K562 (cell line): ENCODE measurements around the gene SART1. TPM values are rescaled to one million over a fixed set of nuclear protein-coding genes. Genes with fewer than 3 reads are reported as not detected.

Experiments used
- ATF1 ChIP-seq, 2 experiments: fragments of 450-650 bp in 1 of 2; IDR thresholded peaks; 2 replicates each; pipeline ENCODE4 v1.6.1; 2016; ENCODE audit warnings: missing compliant biosample characterization in 1 of 2, missing genetic modification characterization in 1 of 2
- BHLHE40 ChIP-seq: IDR thresholded peaks from 2 replicates; pipeline ENCODE4 v1.6.1; 2011; ENCODE audit warnings: low read length, improper control_type of control experiment
- CGGBP1 ChIP-seq: fragments of 250-450 bp; sonication (Bioruptor Pico); IDR thresholded peaks from 2 replicates; pipeline ENCODE4 v1.9.0; 2021; ENCODE audit warnings: mild to moderate bottlenecking
- E2F6 ChIP-seq, 2 experiments: IDR thresholded peaks; 2 replicates each; pipeline ENCODE4 v1.6.1; 2011; ENCODE audit warnings: borderline replicate concordance in 1 of 2, control low read depth in 1 of 2, low read depth in 1 of 2, low read length in 1 of 2, mild to moderate bottlenecking in 1 of 2, mixed read lengths in 1 of 2, moderate library complexity in 1 of 2; ENCODE audit not compliant: insufficient read depth in 1 of 2, insufficient read length in 1 of 2, poor library complexity in 1 of 2, severe bottlenecking in 1 of 2; ENCODE audit errors: extremely low read depth in 1 of 2
- ELF1 ChIP-seq: fragments of 200-800 bp; sonication (Bioruptor generic); IDR thresholded peaks from 2 replicates; pipeline ENCODE4 v1.6.1; 2016; ENCODE audit warnings: missing genetic modification characterization, missing compliant biosample characterization
- ELF2 ChIP-seq: fragments of 250-450 bp; sonication (Bioruptor Pico); IDR thresholded peaks from 2 replicates; pipeline ENCODE4 v1.5.0; 2021; ENCODE audit warnings: mild to moderate bottlenecking
- EP300 ChIP-seq: IDR thresholded peaks from 2 replicates; pipeline ENCODE4 v1.6.1; 2012; ENCODE audit warnings: low read length, improper control_type of control experiment
- ESRRA ChIP-seq: fragments of 450-650 bp; IDR thresholded peaks from 2 replicates; pipeline ENCODE4 v1.6.1; 2014; ENCODE audit warnings: low read depth, mild to moderate bottlenecking, moderate library complexity, borderline replicate concordance
- ETV6 ChIP-seq, 3 experiments: fragments of 150-350 bp in 1 of 3; sonication (generic) in 1 of 3; formaldehyde crosslinking in 1 of 3; IDR thresholded peaks; 2 replicates each; pipeline versions ENCODE4 v1.6.1 to v1.8.0; 2014 to 2022; ENCODE audit warnings: borderline replicate concordance in 2 of 3, low read depth in 2 of 3, antibody characterized with exemption in 1 of 3, low read length in 1 of 3, mild to moderate bottlenecking in 1 of 3, missing genetic modification reagents in 1 of 3
- GABPA ChIP-seq: fragments of 200-800 bp; sonication (Bioruptor generic); conservative IDR thresholded peaks from 2 replicates; pipeline ENCODE4 v1.6.1; 2016; ENCODE audit warnings: low read depth, missing genetic modification characterization, missing compliant biosample characterization
- JUN ChIP-seq, 2 experiments: sonication (generic) in 1 of 2; formaldehyde crosslinking in 1 of 2; IDR thresholded peaks; 2 replicates each; pipeline versions ENCODE4 v1.6.1 to v1.8.0; 2012 to 2022; ENCODE audit warnings: borderline replicate concordance in 2 of 2, mild to moderate bottlenecking in 2 of 2, improper control_type of control experiment in 1 of 2, low read depth in 1 of 2, low read length in 1 of 2, missing genetic modification reagents in 1 of 2
- KLF13 ChIP-seq: fragments of 450-650 bp; IDR thresholded peaks from 2 replicates; pipeline ENCODE4 v1.6.1; 2016; ENCODE audit warnings: missing genetic modification characterization, low read depth, mild to moderate bottlenecking, missing compliant biosample characterization, moderate library complexity, borderline replicate concordance
- MEF2A ChIP-seq: IDR thresholded peaks from 2 replicates; pipeline ENCODE4 v1.6.1; 2011; ENCODE audit warnings: low read depth, mild to moderate bottlenecking, low read length, moderate library complexity; ENCODE audit not compliant: control insufficient read depth
- PHF20 ChIP-seq: fragments of 450-650 bp; IDR thresholded peaks from 2 replicates; pipeline ENCODE4 v1.6.1; 2018; ENCODE audit not compliant: partially characterized antibody
- SP2 ChIP-seq: IDR thresholded peaks from 2 replicates; pipeline ENCODE4 v1.6.1; 2011; ENCODE audit warnings: mild to moderate bottlenecking, low read depth, low read length, moderate library complexity; ENCODE audit not compliant: poor library complexity, severe bottlenecking; ENCODE audit errors: extremely low read depth
- STAT5A ChIP-seq: IDR thresholded peaks from 2 replicates; pipeline ENCODE4 v1.6.1; 2012; ENCODE audit warnings: low read length, inconsistent platforms, borderline replicate concordance
- TBL1XR1 ChIP-seq, 2 experiments: IDR thresholded peaks; 2 replicates each; pipeline ENCODE4 v1.6.1; 2012; ENCODE audit warnings: improper control_type of control experiment in 2 of 2, low read length in 2 of 2, mild to moderate bottlenecking in 1 of 2
- ZNF766 ChIP-seq: fragments of 200-800 bp; sonication (Bioruptor generic); conservative IDR thresholded peaks from 2 replicates; pipeline ENCODE4 v1.6.1; 2016; ENCODE audit warnings: missing genetic modification characterization, missing compliant biosample characterization
- polyA plus RNA-seq, 8 experiments: library from polyadenylated mRNA; depleted of rRNA in 4 of 8; stranded (reverse) in 5 of 8; unstranded in 3 of 8; fragments of >200 nt; fragmentation: Nextera tagmentation in 2 of 8; fragmentation: Illumina TruSeq in 1 of 8; extraction: Ambion mirVana in 2 of 8; extraction: Trizol in 1 of 8; gene quantifications; 2 replicates each; pipeline versions ENCODE4 v1.2.1 to v1.2.3, GENCODE V29; 2011 to 2014; ENCODE audit warnings: inconsistent platforms in 1 of 8, missing spikeins in 1 of 8
- total RNA-seq, 7 experiments: library from RNA; depleted of rRNA in 6 of 7; stranded (reverse); fragments of >200 nt in 6 of 7; fragmentation: Illumina TruSeq in 2 of 7; extraction: Trizol in 2 of 7; gene quantifications; 2 replicates each; pipeline versions ENCODE4 v1.2.1 to v1.2.3, GENCODE V29; 2011 to 2021; ENCODE audit warnings: low replicate concordance in 1 of 7
- TF ChIP-seq, protein P1 (sequence below): fragments of 250-450 bp; sonication (Bioruptor Pico); IDR thresholded peaks from 2 replicates; pipeline ENCODE4 v1.4.0; 2020
- TF ChIP-seq, protein P2 (sequence below): sonication (generic); formaldehyde crosslinking; IDR thresholded peaks from 2 replicates; pipeline ENCODE4 v1.8.1; 2022; ENCODE audit warnings: missing genetic modification reagents
- TF ChIP-seq, protein P3 (sequence below), 2 experiments: fragments of 450-650 bp in 1 of 2; sonication (generic) in 1 of 2; formaldehyde crosslinking; conservative IDR thresholded peaks; 2 replicates each; pipeline versions ENCODE4 v1.4.0 to v1.8.1; 2020 to 2022; ENCODE audit warnings: mild to moderate bottlenecking in 1 of 2, missing genetic modification reagents in 1 of 2

SART1 gene
- total and polyA plus RNA-seq, 9 of the 15 experiments (the other 6 are each of a cell fraction or from before 2014, with no cell fraction given) = 4.8 to 84.1 (median 31.7) TPM

- TF ChIP-seq ATF1 (CRISPR knock-in tag; IDR thresholded peaks at IDR 0.05) (peak; percentile 73), ATF1 (tag; IDR thresholded peaks at IDR 0.05) (peak; percentile 69), SP2 (peak; percentile 39), E2F6 (IDR thresholded peaks at IDR 0.05; ENCODE audit: borderline replicate concordance in 1 of 2, extremely low read depth in 1 of 2, insufficient read depth in 1 of 2, insufficient read length in 1 of 2, low read depth in 1 of 2, low read length in 1 of 2, poor library complexity in 1 of 2, severe bottlenecking in 1 of 2) (peak; percentile 89 to 96), CGGBP1 (CRISPR knock-in tag) (peak; percentile 60; the same call in 1 of the 2 replicates), ETV6 (IDR thresholded peaks at IDR 0.05; ENCODE audit: borderline replicate concordance in 1 of 2, low read depth in 2 of 2, low read length in 1 of 2) (peak in 1 of 2 experiments; percentile 66; a peak in 2 of 4 replicates), ETV6 (CRISPR knock-in tag; IDR thresholded peaks at IDR 0.05; ENCODE audit: borderline replicate concordance) (no peak), ELF1 (tag) (0 out of 2 replicates have a peak, but pooled peaks have one; percentile 52), TBL1XR1 (IDR thresholded peaks at IDR 0.05; ENCODE audit: low read length in 2 of 2) (peak; percentile 54 to 70; a peak in 2 of 4 replicates), ELF2 (CRISPR knock-in tag) (0 out of 2 replicates have a peak, but pooled peaks have one; percentile 47), GABPA (tag) (peak; percentile 75), ESRRA (peak; percentile 88; the same call in 1 of the 2 replicates), MEF2A (peak; percentile 33; the same call in 1 of the 2 replicates), KLF13 (peak; percentile 87), BHLHE40 (peak; percentile 45; the same call in 1 of the 2 replicates), JUN (IDR thresholded peaks at IDR 0.05; ENCODE audit: borderline replicate concordance, low read depth, low read length) (peak; percentile 70; the same call in 1 of the 2 replicates), JUN (CRISPR knock-in tag; IDR thresholded peaks at IDR 0.05; ENCODE audit: borderline replicate concordance) (0 out of 2 replicates have a peak, but pooled peaks have one; percentile 7), EP300 (peak; percentile 59), STAT5A (peak; percentile 48; the same call in 1 of the 2 replicates), ZNF766 (CRISPR knock-in tag) (0 out of 2 replicates have a peak, but pooled peaks have one; percentile 60), PHF20 (peak; percentile 46)
- TF ChIP-seq, protein P1, sequence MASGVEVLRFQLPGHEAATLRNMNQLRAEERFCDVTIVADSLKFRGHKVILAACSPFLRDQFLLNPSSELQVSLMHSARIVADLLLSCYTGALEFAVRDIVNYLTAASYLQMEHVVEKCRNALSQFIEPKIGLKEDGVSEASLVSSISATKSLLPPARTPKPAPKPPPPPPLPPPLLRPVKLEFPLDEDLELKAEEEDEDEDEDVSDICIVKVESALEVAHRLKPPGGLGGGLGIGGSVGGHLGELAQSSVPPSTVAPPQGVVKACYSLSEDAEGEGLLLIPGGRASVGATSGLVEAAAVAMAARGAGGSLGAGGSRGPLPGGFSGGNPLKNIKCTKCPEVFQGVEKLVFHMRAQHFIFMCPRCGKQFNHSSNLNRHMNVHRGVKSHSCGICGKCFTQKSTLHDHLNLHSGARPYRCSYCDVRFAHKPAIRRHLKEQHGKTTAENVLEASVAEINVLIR = peak; percentile 69
- TF ChIP-seq, protein P2, sequence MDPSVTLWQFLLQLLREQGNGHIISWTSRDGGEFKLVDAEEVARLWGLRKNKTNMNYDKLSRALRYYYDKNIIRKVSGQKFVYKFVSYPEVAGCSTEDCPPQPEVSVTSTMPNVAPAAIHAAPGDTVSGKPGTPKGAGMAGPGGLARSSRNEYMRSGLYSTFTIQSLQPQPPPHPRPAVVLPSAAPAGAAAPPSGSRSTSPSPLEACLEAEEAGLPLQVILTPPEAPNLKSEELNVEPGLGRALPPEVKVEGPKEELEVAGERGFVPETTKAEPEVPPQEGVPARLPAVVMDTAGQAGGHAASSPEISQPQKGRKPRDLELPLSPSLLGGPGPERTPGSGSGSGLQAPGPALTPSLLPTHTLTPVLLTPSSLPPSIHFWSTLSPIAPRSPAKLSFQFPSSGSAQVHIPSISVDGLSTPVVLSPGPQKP = no peak
- TF ChIP-seq, protein P3, sequence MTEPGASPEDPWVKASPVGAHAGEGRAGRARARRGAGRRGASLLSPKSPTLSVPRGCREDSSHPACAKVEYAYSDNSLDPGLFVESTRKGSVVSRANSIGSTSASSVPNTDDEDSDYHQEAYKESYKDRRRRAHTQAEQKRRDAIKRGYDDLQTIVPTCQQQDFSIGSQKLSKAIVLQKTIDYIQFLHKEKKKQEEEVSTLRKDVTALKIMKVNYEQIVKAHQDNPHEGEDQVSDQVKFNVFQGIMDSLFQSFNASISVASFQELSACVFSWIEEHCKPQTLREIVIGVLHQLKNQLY (CRISPR knock-in tag; conservative IDR thresholded peaks at IDR 0.05) = peak in 1 of 2 experiments; percentile 64; a peak in 1 of 4 replicates
These were observed 42.4 kb upstream of the SART1 start, which contains the start of gene DRAP1 (continued) for GRCh38 chr11:65919141-65919572.
